Esophagus muscularis mucosa (tissue), 4 donors: ENCODE measurements around the gene WDFY4. TPM values are rescaled to one million over a fixed set of nuclear protein-coding genes. Genes with fewer than 3 reads are reported as not detected.

ENCODE experiments used
- DNase-seq: peaks from one replicate; pipeline ENCODE4 v3.0.0-alpha.2; 2017; ENCODE audit errors: extremely low spot score
- H3K27ac ChIP-seq, 4 donors: fragments of 200-600 bp; sonication (generic); replicated peaks in 1 of 4; 1 replicate in 3 of 4; 2 replicates in 1 of 4; pipeline ENCODE4 v1.5.1; 2016 to 2019; ENCODE audit warnings: mild to moderate bottlenecking in 1 of 4
- H3K27me3 ChIP-seq, 4 donors: fragments of 200-600 bp; sonication (generic); one replicate each; pipeline versions ENCODE4 v1.5.1 to v1.6.0; 2016 to 2019
- H3K36me3 ChIP-seq, 4 donors: fragments of 200-600 bp; sonication (generic); one replicate each; pipeline ENCODE4 v1.5.1; 2016 to 2019
- H3K4me1 ChIP-seq, 4 donors: fragments of 200-600 bp; sonication (generic); one replicate each; pipeline ENCODE4 v1.5.1; 2016 to 2019
- H3K4me3 ChIP-seq, 4 donors: fragments of 200-600 bp; sonication (generic); 1 replicate in 2 of 4; 2 replicates in 2 of 4; pipeline ENCODE4 v1.5.1; 2016 to 2019; ENCODE audit warnings: mild to moderate bottlenecking in 4 of 4, moderate library complexity in 1 of 4
- H3K9me3 ChIP-seq, 4 donors: fragments of 200-600 bp; sonication (generic); 1 replicate in 3 of 4; 2 replicates in 1 of 4; pipeline ENCODE4 v1.5.1; 2016 to 2019
- EP300 ChIP-seq: sonication (generic); formaldehyde crosslinking; IDR thresholded peaks from one replicate; pipeline ENCODE4 v1.6.1; 2017; ENCODE audit warnings: antibody characterized with exemption
- POLR2A ChIP-seq: fragments of 450-650 bp; IDR thresholded peaks from one replicate; pipeline ENCODE4 v1.6.1; 2017; ENCODE audit warnings: antibody characterized with exemption, moderate library complexity, mild to moderate bottlenecking, low read depth
- POLR2AphosphoS5 ChIP-seq, 2 donors: sonication (generic); formaldehyde crosslinking; IDR thresholded peaks; one replicate each; pipeline ENCODE4 v1.6.1; 2017; ENCODE audit warnings: antibody characterized with exemption in 2 of 2
- WGBS: methylation state at CpG from one replicate; pipeline ENCODE4 v1.1.5; 2018; 5-methylcytosine and 5-hydroxymethylcytosine counted together
- intact Hi-C: fragments of 100-400 bp; cut with DNase I; formaldehyde crosslinking; loops from one replicate; pipeline ENCODE4 v1.15.1; 2023
- total RNA-seq, 4 donors: library from RNA; depleted of rRNA; stranded (reverse); fragments of >200 nt; gene quantifications; one replicate each; pipeline versions ENCODE4 v1.1.0 to v1.2.1, GENCODE V29; 2016
- TF ChIP-seq, protein P1 (sequence below), 3 experiments: fragments of 200-600 bp in 2 of 3; fragments of 450-650 bp in 1 of 3; sonication (generic) in 2 of 3; IDR thresholded peaks; one replicate each; pipeline ENCODE4 v1.5.1; 2017 to 2019; ENCODE audit warnings: antibody characterized with exemption in 3 of 3, mild to moderate bottlenecking in 2 of 3, moderate library complexity in 1 of 3

The WDFY4 gene
- total RNA-seq, 4 donors from 2014 or later, result 2.3 to 7.3 (median 5.2) TPM

- no peaks in the 10 kb centered on the region for H3K9me3 ChIP-seq
- H3K27me3 ChIP-seq, result no peaks in the 10 kb centered on the region
- 90% methylated on average over 2 of the region's 5 CpGs for WGBS
- peaks cover 0 to 5% (median 2%) of the 10 kb centered on the region in 4 donors for H3K4me1 ChIP-seq
- no peak overlapping the region for H3K4me3 ChIP-seq
- TF ChIP-seq, protein P1, sequence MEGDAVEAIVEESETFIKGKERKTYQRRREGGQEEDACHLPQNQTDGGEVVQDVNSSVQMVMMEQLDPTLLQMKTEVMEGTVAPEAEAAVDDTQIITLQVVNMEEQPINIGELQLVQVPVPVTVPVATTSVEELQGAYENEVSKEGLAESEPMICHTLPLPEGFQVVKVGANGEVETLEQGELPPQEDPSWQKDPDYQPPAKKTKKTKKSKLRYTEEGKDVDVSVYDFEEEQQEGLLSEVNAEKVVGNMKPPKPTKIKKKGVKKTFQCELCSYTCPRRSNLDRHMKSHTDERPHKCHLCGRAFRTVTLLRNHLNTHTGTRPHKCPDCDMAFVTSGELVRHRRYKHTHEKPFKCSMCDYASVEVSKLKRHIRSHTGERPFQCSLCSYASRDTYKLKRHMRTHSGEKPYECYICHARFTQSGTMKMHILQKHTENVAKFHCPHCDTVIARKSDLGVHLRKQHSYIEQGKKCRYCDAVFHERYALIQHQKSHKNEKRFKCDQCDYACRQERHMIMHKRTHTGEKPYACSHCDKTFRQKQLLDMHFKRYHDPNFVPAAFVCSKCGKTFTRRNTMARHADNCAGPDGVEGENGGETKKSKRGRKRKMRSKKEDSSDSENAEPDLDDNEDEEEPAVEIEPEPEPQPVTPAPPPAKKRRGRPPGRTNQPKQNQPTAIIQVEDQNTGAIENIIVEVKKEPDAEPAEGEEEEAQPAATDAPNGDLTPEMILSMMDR (IDR thresholded peaks at IDR 0.05), result no peak
- no peak for TF ChIP-seq EP300
- TF ChIP-seq POLR2A, result no peak
- no peak for TF ChIP-seq POLR2AphosphoS5 (IDR thresholded peaks at IDR 0.05)
- intact Hi-C loops, result no loop called here
- DNase-seq, result no peak
- H3K36me3 ChIP-seq, result no peaks in the 10 kb centered on the region
- H3K27ac ChIP-seq, result no peak overlapping the region
These were observed 293.6 kb downstream of the WDFY4 start for GRCh38 chr10:48978318-48978717.

DNA sequence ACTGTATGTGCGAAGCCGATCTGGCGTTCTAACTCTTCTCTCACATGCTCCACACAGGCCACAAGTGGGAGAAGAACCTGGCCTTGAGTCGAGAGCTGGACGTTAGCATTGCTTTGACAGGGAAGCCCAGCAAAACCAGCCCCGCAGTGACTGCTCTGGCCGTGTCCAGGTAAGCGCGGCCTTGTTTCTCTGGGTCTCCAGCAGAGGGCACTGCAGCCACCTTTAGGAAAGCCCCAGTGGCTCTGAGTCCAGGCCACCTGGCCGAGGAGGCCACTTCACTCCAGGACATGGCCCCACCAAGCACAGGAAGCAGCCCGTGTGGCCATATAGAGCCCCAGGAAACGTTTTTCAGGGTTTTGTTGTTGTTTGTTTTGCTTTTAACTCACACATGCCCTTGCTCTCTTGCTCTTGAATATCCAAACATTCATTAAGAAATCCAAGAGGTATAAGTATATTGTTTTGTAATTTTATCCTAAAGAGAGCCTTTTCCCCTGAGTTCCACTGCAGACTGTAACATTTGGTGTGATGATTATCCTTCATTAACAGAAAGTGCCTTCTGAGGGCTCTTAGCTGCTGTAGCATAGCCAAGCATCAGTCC lies 296.7 kb downstream of the WDFY4 start:
- Histone ChIP-seq H3K4me1 (peaks cover 0 to 5% (median 2%) of the 10 kb centered on the region in 4 donors), H3K27me3 (no peaks in the 10 kb centered on the region), H3K36me3 (no peaks in the 10 kb centered on the region), H3K27ac (no peak overlapping the region), H3K9me3 (no peaks in the 10 kb centered on the region), H3K4me3 (no peak overlapping the region)
- no peak for TF ChIP-seq POLR2AphosphoS5 (IDR thresholded peaks at IDR 0.05)
- TF ChIP-seq, protein P1 (IDR thresholded peaks at IDR 0.05), result peak; percentile 56 to 85 (median 59)
- WGBS, result 30% methylated on average over 12 of the region's 12 CpGs
- DNase-seq, result no peak
- intact Hi-C loops, result loop anchor here (10.0 kb wide), 2 partner anchors 183 to 533 kb away; no protein-coding TSS in a partner anchor

- DNase-seq, result no peak
- H3K4me3 ChIP-seq, result no peak overlapping the region
- no peaks in the 10 kb centered on the region for H3K36me3 ChIP-seq
- peaks cover 0 to 5% (median 2%) of the 10 kb centered on the region in 4 donors for H3K4me1 ChIP-seq
- H3K9me3 ChIP-seq, result no peaks in the 10 kb centered on the region
- H3K27me3 ChIP-seq, result no peaks in the 10 kb centered on the region
- WGBS, result 80% methylated on average over 5 of the region's 5 CpGs
- intact Hi-C loops, result loop anchor here (10.0 kb wide), 2 partner anchors 182 to 532 kb away; no protein-coding TSS in a partner anchor
- H3K27ac ChIP-seq, result no peak overlapping the region
- TF ChIP-seq, protein P1 (IDR thresholded peaks at IDR 0.05), result no peak
- TF ChIP-seq EP300, result no peak
- no peak for TF ChIP-seq POLR2AphosphoS5 (IDR thresholded peaks at IDR 0.05)
- TF ChIP-seq POLR2A, result no peak
These were observed 297.9 kb downstream of the WDFY4 start for GRCh38 chr10:48982584-48982983.

DNA sequence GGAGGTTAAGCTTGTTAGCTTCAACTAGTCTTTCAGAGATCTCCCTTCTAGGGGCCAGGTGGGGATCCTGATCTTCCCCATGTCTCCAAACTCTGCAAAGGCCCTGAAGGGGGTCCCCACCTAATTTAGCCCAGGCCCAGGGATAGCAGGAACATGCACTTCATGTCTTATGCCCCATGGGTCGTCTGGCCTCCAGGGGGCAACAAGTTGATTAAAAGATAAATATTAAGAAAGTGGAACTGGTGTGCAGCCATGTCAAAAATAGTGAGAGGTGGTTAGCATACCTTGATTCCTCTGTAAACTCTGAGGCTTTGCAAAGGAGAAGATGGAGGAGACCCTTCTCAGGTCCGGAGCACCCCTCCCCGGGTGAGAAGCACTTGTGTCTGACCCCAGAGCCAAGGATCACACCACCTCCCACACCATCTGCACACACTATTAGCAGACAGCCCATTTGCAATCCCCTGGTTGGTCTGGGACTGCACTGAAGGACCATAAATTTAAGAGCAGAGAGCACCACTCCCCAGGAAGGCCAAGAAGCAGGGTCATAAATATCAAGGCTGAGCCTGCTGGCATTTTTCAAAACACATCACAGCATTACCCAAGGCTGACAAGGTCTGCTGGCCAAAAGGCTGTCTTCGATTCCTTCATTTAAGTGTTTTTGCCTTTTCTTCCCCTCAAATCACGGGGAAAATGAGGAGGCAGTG lies 299.1 kb downstream of the WDFY4 start:
- 75% methylated on average over 5 of the region's 5 CpGs for WGBS
- H3K4me3 ChIP-seq, result no peak overlapping the region
- no peak for DNase-seq
- no peaks in the 10 kb centered on the region for H3K27me3 ChIP-seq
- H3K36me3 ChIP-seq, result no peaks in the 10 kb centered on the region
- TF ChIP-seq, protein P1 (IDR thresholded peaks at IDR 0.05), result no peak
- TF ChIP-seq EP300 (no peak), POLR2AphosphoS5 (IDR thresholded peaks at IDR 0.05) (no peak), POLR2A (no peak)
- H3K4me1 ChIP-seq, result peaks cover 0 to 5% (median 2%) of the 10 kb centered on the region in 4 donors
- intact Hi-C loops, result loop anchor here (10.0 kb wide), 2 partner anchors 181 to 531 kb away; no protein-coding TSS in a partner anchor
- no peaks in the 10 kb centered on the region for H3K9me3 ChIP-seq
- H3K27ac ChIP-seq, result no peak overlapping the region
